RWPE2 (cell line): ENCODE measurements around the gene SERPINC1.

Experiments used
- ATAC-seq: fragments of 200-7000 bp; cut with Tn5 transposase; 3 replicates; pipeline ENCODE4 v1.9.1; 2021; ENCODE audit warnings: low read depth
- DNase-seq: peaks from one replicate; pipeline ENCODE4 v3.0.0-alpha.2; 2020; ENCODE audit warnings: low spot score
- H3K27ac ChIP-seq: fragments of 450-650 bp; 2 replicates; pipeline ENCODE4 v1.5.1; 2017; ENCODE audit warnings: mild to moderate bottlenecking; ENCODE audit not compliant: poor library complexity, severe bottlenecking
- H3K27me3 ChIP-seq: fragments of 250-450 bp; sonication (Bioruptor Pico); 2 replicates; pipeline ENCODE4 v1.5.1; 2021; ENCODE audit warnings: mild to moderate bottlenecking, moderate library complexity; ENCODE audit not compliant: insufficient read depth, poor library complexity, severe bottlenecking
- H3K36me3 ChIP-seq: fragments of 250-450 bp; sonication (Bioruptor Pico); 2 replicates; pipeline ENCODE4 v1.5.1; 2020; ENCODE audit warnings: low read depth, mild to moderate bottlenecking, moderate library complexity
- H3K4me1 ChIP-seq: fragments of 250-450 bp; sonication (Bioruptor Pico); 2 replicates; pipeline ENCODE4 v1.5.1; 2021; ENCODE audit warnings: mild to moderate bottlenecking, moderate library complexity; ENCODE audit not compliant: insufficient read depth, poor library complexity, severe bottlenecking
- H3K4me3 ChIP-seq: fragments of 250-450 bp; sonication (Bioruptor Pico); 2 replicates; pipeline ENCODE4 v1.5.1; 2021; ENCODE audit warnings: mild to moderate bottlenecking, moderate library complexity; ENCODE audit not compliant: severe bottlenecking
- H3K9me3 ChIP-seq: fragments of 250-450 bp; sonication (Bioruptor Pico); 2 replicates; pipeline ENCODE4 v1.5.1; 2021; ENCODE audit warnings: mild to moderate bottlenecking, moderate library complexity; ENCODE audit not compliant: severe bottlenecking
- TF ChIP-seq, protein P1 (sequence below): fragments of 450-650 bp; IDR thresholded peaks from one replicate; pipeline ENCODE4 v1.5.1; 2017; ENCODE audit warnings: mild to moderate bottlenecking, moderate library complexity; ENCODE audit not compliant: poor library complexity, severe bottlenecking

Gene SERPINC1

DNA sequence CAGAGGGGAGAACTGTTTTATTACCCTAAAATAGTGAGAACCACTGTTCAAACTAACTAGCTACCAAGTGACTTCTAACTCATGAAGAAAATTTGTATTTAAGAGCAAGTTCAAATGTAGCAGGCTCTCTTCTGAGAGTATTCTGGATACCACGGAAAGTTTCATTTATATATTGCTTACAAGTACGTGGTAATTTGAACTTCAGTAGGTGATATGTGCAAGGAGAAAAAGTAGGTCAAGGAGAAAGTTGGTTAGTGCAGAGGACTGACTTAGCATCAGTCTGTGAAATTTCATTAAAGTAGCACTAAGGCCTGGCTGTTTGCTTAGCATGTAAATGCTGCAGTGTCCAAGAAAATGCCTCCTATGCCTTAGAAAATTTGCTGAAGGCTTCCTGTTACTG, 16.7 kb downstream of the SERPINC1 start:
- DNase-seq: no peak
- H3K36me3 ChIP-seq: no peaks in the 10 kb centered on the region
- no peak for ATAC-seq
- TF ChIP-seq, protein P1, sequence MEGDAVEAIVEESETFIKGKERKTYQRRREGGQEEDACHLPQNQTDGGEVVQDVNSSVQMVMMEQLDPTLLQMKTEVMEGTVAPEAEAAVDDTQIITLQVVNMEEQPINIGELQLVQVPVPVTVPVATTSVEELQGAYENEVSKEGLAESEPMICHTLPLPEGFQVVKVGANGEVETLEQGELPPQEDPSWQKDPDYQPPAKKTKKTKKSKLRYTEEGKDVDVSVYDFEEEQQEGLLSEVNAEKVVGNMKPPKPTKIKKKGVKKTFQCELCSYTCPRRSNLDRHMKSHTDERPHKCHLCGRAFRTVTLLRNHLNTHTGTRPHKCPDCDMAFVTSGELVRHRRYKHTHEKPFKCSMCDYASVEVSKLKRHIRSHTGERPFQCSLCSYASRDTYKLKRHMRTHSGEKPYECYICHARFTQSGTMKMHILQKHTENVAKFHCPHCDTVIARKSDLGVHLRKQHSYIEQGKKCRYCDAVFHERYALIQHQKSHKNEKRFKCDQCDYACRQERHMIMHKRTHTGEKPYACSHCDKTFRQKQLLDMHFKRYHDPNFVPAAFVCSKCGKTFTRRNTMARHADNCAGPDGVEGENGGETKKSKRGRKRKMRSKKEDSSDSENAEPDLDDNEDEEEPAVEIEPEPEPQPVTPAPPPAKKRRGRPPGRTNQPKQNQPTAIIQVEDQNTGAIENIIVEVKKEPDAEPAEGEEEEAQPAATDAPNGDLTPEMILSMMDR: no peak
- no peaks in the 10 kb centered on the region for H3K4me1 ChIP-seq
- H3K27ac ChIP-seq: no peak overlapping the region
- no peak overlapping the region for H3K4me3 ChIP-seq
- H3K27me3 ChIP-seq: no peaks in the 10 kb centered on the region
- no peaks in the 10 kb centered on the region for H3K9me3 ChIP-seq

DNA sequence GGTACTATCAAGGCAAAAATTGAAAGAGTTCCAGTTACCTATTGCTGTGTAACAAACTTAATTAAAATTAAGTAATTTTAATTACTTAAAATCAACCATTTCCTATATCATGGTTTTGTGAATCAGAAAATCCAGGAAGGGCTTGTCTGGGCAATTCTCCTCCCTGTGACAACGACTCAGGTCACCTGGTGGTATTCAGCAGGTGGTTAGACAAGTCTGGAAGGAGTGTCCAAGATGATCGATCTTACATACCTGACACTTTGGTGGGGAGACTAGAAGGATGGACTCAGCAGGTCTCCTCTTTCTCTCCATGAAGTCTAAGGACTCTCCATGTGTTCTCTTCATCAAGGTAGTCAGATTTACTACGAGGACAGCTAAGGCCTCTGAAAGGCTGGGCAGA, 22.9 kb downstream of the SERPINC1 start:
- no peak for ATAC-seq
- H3K4me3 ChIP-seq: no peak overlapping the region
- no peak for DNase-seq
- H3K4me1 ChIP-seq: peaks cover 5% of the 10 kb centered on the region
- H3K36me3 ChIP-seq: 0 out of 2 replicates have a peak, but pooled peaks cover 4% of the 10 kb centered on the region
- no peaks in the 10 kb centered on the region for H3K27me3 ChIP-seq
- no peak overlapping the region for H3K27ac ChIP-seq
- no peaks in the 10 kb centered on the region for H3K9me3 ChIP-seq
- TF ChIP-seq, protein P1: no peak

DNA sequence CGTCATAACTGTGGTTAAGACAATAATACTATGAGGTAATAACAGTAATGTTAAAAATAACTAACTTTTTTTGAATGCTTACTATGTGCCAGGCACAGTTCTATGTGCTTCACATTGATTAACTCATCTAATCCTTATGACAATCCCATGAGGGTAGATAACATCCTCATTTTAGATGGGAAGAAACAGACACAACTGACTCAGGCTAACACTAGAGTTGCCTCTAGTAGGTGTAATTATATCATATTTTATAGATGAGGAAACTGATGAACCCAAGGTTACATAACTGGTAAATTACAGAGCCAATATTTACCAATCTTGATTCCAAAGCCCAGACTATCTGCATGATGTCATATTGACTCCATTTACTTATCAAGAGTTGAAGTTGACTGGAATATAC, 23.5 kb downstream of the SERPINC1 start:
- TF ChIP-seq, protein P1: no peak
- ATAC-seq: no peak
- H3K4me3 ChIP-seq: no peak overlapping the region
- 0 out of 2 replicates have a peak, but pooled peaks cover 6% of the 10 kb centered on the region for H3K36me3 ChIP-seq
- peaks cover 5% of the 10 kb centered on the region for H3K4me1 ChIP-seq
- H3K9me3 ChIP-seq: no peaks in the 10 kb centered on the region
- no peak overlapping the region for H3K27ac ChIP-seq
- no peaks in the 10 kb centered on the region for H3K27me3 ChIP-seq
- no peak for DNase-seq

DNA sequence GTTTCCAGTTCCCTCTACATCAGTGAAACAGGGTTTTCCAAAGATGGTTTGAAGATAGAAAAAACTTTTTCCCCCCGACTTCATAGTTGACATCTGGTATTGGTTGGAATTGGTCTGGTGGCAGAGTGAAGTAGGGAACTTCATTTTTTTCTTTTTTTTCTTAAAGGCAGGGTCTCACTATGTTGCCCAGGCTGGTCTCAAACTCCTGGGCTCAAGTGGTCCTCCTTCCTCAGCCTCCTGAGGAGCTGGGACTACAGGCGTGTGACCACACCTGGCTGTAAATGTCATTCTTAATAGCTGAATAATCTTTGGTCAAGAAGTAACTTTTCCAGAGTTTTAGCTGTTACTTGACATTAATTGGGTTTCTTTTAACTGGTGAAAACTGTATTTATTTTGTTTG, 27.2 kb downstream of the SERPINC1 start:
- peaks cover 5% of the 10 kb centered on the region for H3K4me1 ChIP-seq
- TF ChIP-seq, protein P1: no peak
- no peak overlapping the region for H3K4me3 ChIP-seq
- H3K27me3 ChIP-seq: no peaks in the 10 kb centered on the region
- DNase-seq (no peak), ATAC-seq (no peak)
- H3K36me3 ChIP-seq: peaks cover 20% of the 10 kb centered on the region
- no peaks in the 10 kb centered on the region for H3K9me3 ChIP-seq
- no peak overlapping the region for H3K27ac ChIP-seq

DNA sequence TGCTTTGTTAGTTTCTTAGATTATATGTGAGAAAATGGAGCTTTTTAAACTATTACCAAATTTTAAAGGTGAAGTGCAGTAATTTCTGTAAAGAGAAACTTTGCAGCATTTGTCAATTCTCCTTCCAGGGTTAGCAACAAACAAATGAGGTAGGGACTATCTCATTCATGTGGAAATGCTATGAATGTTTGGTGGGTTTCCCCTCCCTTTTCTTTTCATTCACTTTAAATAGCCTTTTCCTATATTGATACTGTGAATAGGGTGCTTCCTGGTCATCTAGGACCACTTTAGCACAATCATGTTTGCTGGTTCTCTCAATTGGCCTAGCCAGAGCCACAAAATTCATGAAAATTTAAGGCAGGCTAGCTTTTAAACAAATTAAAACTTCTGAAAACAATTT, 28.4 kb downstream of the SERPINC1 start:
- peaks cover 20% of the 10 kb centered on the region for H3K36me3 ChIP-seq
- no peak overlapping the region for H3K27ac ChIP-seq
- no peak for ATAC-seq
- no peak for DNase-seq
- H3K4me1 ChIP-seq: no peaks in the 10 kb centered on the region
- H3K9me3 ChIP-seq: no peaks in the 10 kb centered on the region
- H3K27me3 ChIP-seq: no peaks in the 10 kb centered on the region
- no peak overlapping the region for H3K4me3 ChIP-seq
- TF ChIP-seq, protein P1: no peak
